Measurements from ENCODE around the gene SIGLECL1. TPM values are rescaled to one million over a fixed set of nuclear protein-coding genes. Genes with fewer than 3 reads are reported as not detected.

The SIGLECL1 gene
- total and polyA plus RNA-seq, 9 of the 15 experiments (the other 6 are each of a cell fraction or from before 2014, with no cell fraction given) = not detected

- TF ChIP-seq, protein P1, sequence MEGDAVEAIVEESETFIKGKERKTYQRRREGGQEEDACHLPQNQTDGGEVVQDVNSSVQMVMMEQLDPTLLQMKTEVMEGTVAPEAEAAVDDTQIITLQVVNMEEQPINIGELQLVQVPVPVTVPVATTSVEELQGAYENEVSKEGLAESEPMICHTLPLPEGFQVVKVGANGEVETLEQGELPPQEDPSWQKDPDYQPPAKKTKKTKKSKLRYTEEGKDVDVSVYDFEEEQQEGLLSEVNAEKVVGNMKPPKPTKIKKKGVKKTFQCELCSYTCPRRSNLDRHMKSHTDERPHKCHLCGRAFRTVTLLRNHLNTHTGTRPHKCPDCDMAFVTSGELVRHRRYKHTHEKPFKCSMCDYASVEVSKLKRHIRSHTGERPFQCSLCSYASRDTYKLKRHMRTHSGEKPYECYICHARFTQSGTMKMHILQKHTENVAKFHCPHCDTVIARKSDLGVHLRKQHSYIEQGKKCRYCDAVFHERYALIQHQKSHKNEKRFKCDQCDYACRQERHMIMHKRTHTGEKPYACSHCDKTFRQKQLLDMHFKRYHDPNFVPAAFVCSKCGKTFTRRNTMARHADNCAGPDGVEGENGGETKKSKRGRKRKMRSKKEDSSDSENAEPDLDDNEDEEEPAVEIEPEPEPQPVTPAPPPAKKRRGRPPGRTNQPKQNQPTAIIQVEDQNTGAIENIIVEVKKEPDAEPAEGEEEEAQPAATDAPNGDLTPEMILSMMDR (IDR thresholded peaks at IDR 0.05 in 2 of 3, conservative IDR thresholded peaks at IDR 0.05 in 1 of 3; ENCODE audit: insufficient read depth in 2 of 3, low read depth in 1 of 3, low read length in 3 of 3) = no peak
- TF ChIP-seq HIVEP1 (CRISPR knock-in tag; IDR thresholded peaks at IDR 0.05) = no peak
Observed at GRCh38 chr19:51211833-51212232, 39.0 kb upstream of the SIGLECL1 start (continued).

GRCh38 chr19:51219307-51219706 lies 31.6 kb upstream of the SIGLECL1 start:
- Histone ChIP-seq H3K36me3 (ENCODE audit: control insufficient read depth, insufficient read depth, low read length) (no peaks in the 10 kb centered on the region), H3K9me3 (replicated peaks; ENCODE audit: control insufficient read depth, insufficient read depth, low read depth, low read length) (peaks cover 3% of the 10 kb centered on the region), H3K4me3 (no peak overlapping the region), H3K9ac (ENCODE audit: insufficient read depth in 1 of 2, low read depth in 2 of 2, low read length in 2 of 2) (no peak overlapping the region), H4K20me1 (replicated peaks; ENCODE audit: control insufficient read depth, insufficient read depth, low read length) (no peaks in the 10 kb centered on the region), H3K4me2 (ENCODE audit: insufficient read depth, low read length) (no peak overlapping the region), H3K27ac (ENCODE audit: extremely low read depth, low read depth, low read length) (no peak overlapping the region), H3K27me3 (ENCODE audit: control insufficient read depth in 2 of 2, insufficient read depth in 2 of 2, low read length in 2 of 2) (no peaks in the 10 kb centered on the region), H3K4me1 (replicated peaks in 1 of 2; ENCODE audit: control insufficient read depth in 2 of 2, insufficient read depth in 2 of 2, low read length in 2 of 2) (peaks cover 0 to 6% of the 10 kb centered on the region in 2 experiments; a peak in 2 of 5 replicates), H3K9me1 (ENCODE audit: control insufficient read depth, insufficient read depth, low read length) (no peaks in the 10 kb centered on the region), H2AFZ (ENCODE audit: low read depth, low read length) (no peak overlapping the region), H3K79me2 (ENCODE audit: control insufficient read depth, insufficient read depth, low read length) (no peaks in the 10 kb centered on the region)
- FAIRE-seq = no peak
- 0% methylated on average over 1 of the region's 1 CpG for WGBS (ENCODE audit: insufficient coverage, low coverage, missing lambda C conversion rate)
- no peak for DNase-seq (ENCODE audit: extremely low read depth in 1 of 4, low spot score in 3 of 4)
- intact Hi-C loops (cut with micrococcal nuclease) (no loop called here), in situ Hi-C loops (cut with MboI) (no loop called here)
- ChIA-PET CTCF (ENCODE audit: low intra/inter-chr PET ratio) (interaction anchor here (0.6 kb wide), 1 partner anchor 86 kb away, joined by 4 read pairs; no protein-coding TSS in a partner anchor), POLR2A (no interaction called here)
- TF ChIP-seq, protein P2, sequence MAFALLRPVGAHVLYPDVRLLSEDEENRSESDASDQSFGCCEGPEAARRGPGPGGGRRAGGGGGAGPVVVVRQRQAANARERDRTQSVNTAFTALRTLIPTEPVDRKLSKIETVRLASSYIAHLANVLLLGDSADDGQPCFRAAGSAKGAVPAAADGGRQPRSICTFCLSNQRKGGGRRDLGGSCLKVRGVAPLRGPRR (CRISPR knock-in tag; IDR thresholded peaks at IDR 0.05) = no peak
- no peak for TF ChIP-seq RBM17 (IDR thresholded peaks at IDR 0.05; ENCODE audit: borderline replicate concordance, low read depth, low read length)
- TF ChIP-seq RCOR1 (IDR thresholded peaks at IDR 0.05; ENCODE audit: borderline replicate concordance in 1 of 2, low read depth in 2 of 2, low read length in 2 of 2) = 0 out of 4 replicates have a peak, but pooled peaks of 1 of the 2 experiments have one; percentile 29
- peak; percentile 41; the same call in 1 of the 2 replicates for TF ChIP-seq SOX6 (IDR thresholded peaks at IDR 0.05)
- TF ChIP-seq SMARCE1 (IDR thresholded peaks at IDR 0.05) = peak; percentile 65; the same call in 1 of the 2 replicates
- peak; percentile 73 for TF ChIP-seq SPI1 (IDR thresholded peaks at IDR 0.05; ENCODE audit: borderline replicate concordance, low read depth, low read length)
- TF ChIP-seq STAG1 (CRISPR knock-in tag; IDR thresholded peaks at IDR 0.05; ENCODE audit: borderline replicate concordance) = no peak
- no TSS peak for BruUV-seq (replicated peaks)
- ATAC-seq = no peak
